ENCODE data around the gene SARDH.
A peak's percentile ranks its signal among the peaks of the same experiment; 100 is the strongest.
"Not testable (repeated sequence)": the region's sequence is repeated elsewhere in the genome, so short reads cannot be mapped to it uniquely, and the experiment has no call there.

Gene SARDH

GRCh38 chr9:133632806-133633680, 105.1 kb downstream of the SARDH start:
- no peak for DNase-seq (ENCODE audit: low read depth in 2 of 2)

- DNase-seq (ENCODE audit: low read depth in 2 of 2) = no peak
Measured at GRCh38 chr9:133631111-133631510, 107.0 kb downstream of the SARDH start.

GRCh38 chr9:133629221-133630110, 108.7 kb downstream of the SARDH start:
- DNase-seq (ENCODE audit: low read depth in 2 of 2) = no peak

- no peak for DNase-seq (ENCODE audit: low read depth in 2 of 2)
Measured at GRCh38 chr9:133628766-133629165, 109.4 kb downstream of the SARDH start.

GRCh38 chr9:133627341-133627740, 110.8 kb downstream of the SARDH start:
- no peak for DNase-seq (ENCODE audit: low read depth in 2 of 2)

- DNase-seq (ENCODE audit: low read depth in 2 of 2) = not testable (repeated sequence)
Measured at GRCh38 chr9:133626008-133626407, 112.1 kb downstream of the SARDH start.

- DNase-seq (ENCODE audit: low read depth in 2 of 2) = no peak
Measured at GRCh38 chr9:133622555-133622954, 115.6 kb downstream of the SARDH start.

- DNase-seq (ENCODE audit: low read depth in 2 of 2) = no peak
Measured at GRCh38 chr9:133621725-133622267, 116.4 kb downstream of the SARDH start.

- DNase-seq (ENCODE audit: low read depth in 2 of 2) = peak; percentile 45 to 58
Measured at GRCh38 chr9:133619791-133620190, 118.4 kb downstream of the SARDH start.

GRCh38 chr9:133618726-133619125, 119.4 kb downstream of the SARDH start:
- DNase-seq (ENCODE audit: low read depth in 2 of 2) = no peak

- DNase-seq (ENCODE audit: low read depth in 2 of 2) = no peak
Measured at GRCh38 chr9:133616643-133617405, 121.3 kb downstream of the SARDH start.

- DNase-seq (ENCODE audit: low read depth in 2 of 2) = no peak
Measured at GRCh38 chr9:133615606-133616188, 122.5 kb downstream of the SARDH start.

- DNase-seq (ENCODE audit: low read depth in 2 of 2) = no peak
Measured at GRCh38 chr9:133615186-133615585, 123.0 kb downstream of the SARDH start.

- no peak for DNase-seq (ENCODE audit: low read depth in 2 of 2)
Measured at GRCh38 chr9:133614678-133615077, 123.5 kb downstream of the SARDH start.

GRCh38 chr9:133614056-133614455, 124.1 kb downstream of the SARDH start:
- no peak for DNase-seq (ENCODE audit: low read depth in 2 of 2)

All from stimulated activated CD8-positive, alpha-beta memory T cell treated with anti-CD3 and anti-CD28 coated beads, Interleukin-7, amount 100 ng/mL, for 4 hours (primary cell).